HL-60 (cell line): Measurements from ENCODE around the gene NCOA3.

Experiments used
- DNase-seq, 2 experiments: peaks; one replicate each; pipeline ENCODE4 v3.0.0-alpha.2; 2010 to 2020; ENCODE audit warnings: low read depth in 1 of 2, low spot score in 1 of 2
- H3K27ac ChIP-seq: fragments of 250-450 bp; sonication (Bioruptor Pico); replicated peaks from 2 replicates; pipeline ENCODE4 v1.5.1; 2020; ENCODE audit warnings: mild to moderate bottlenecking, moderate library complexity
- H3K27me3 ChIP-seq: fragments of 250-450 bp; sonication (Bioruptor Pico); 2 replicates; pipeline ENCODE4 v1.5.1; 2021; ENCODE audit warnings: mild to moderate bottlenecking, moderate library complexity; ENCODE audit not compliant: insufficient read depth, poor library complexity, severe bottlenecking
- H3K4me3 ChIP-seq: replicated peaks from 2 replicates; pipeline ENCODE4 v1.5.1; 2011; ENCODE audit warnings: mild to moderate bottlenecking, control low read depth, low read length; ENCODE audit not compliant: insufficient read depth
- GABPA ChIP-seq: IDR thresholded peaks from 2 replicates; pipeline ENCODE4 v1.6.1; 2012; ENCODE audit warnings: low read depth
- POLR2AphosphoS5 ChIP-seq: IDR thresholded peaks from 2 replicates; pipeline ENCODE4 v1.6.1; 2012; ENCODE audit warnings: low read depth
- SPI1 ChIP-seq: IDR thresholded peaks from 2 replicates; pipeline ENCODE4 v1.6.1; 2012; ENCODE audit warnings: low read depth, mild to moderate bottlenecking, borderline replicate concordance
- TF ChIP-seq, protein P1 (sequence below): IDR thresholded peaks from 2 replicates; pipeline ENCODE4 v1.6.1; 2012; ENCODE audit warnings: low read depth; ENCODE audit not compliant: insufficient replicate concordance
- TF ChIP-seq, protein P2 (sequence below): IDR thresholded peaks from one replicate; pipeline ENCODE4 v1.5.1; 2011; ENCODE audit warnings: low read length, control low read depth, inconsistent platforms; ENCODE audit not compliant: insufficient read depth

The NCOA3 gene

DNA sequence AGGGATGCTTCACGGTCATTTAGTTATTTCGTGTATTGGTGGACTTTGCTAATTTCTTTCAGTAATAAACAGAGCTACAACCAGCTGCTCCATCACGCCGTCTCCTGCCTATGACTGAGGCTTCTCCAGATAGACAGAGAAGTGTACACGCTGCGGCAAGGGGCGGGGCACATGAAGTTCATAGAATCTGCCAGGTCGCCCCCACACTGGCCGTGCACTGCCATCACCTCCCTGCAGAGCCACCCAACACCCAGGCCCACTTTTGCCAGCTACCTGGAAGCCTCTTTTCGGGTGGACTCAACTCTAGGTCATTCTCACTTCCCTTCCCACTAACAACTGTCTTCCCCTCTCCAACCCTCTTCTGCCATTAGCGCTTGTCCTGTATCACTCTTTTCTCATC lies 195.2 kb downstream of the NCOA3 start:
- no peak for DNase-seq
- no peak overlapping the region for H3K27ac ChIP-seq
- no peaks in the 10 kb centered on the region for H3K27me3 ChIP-seq
- no peak overlapping the region for H3K4me3 ChIP-seq
- TF ChIP-seq, protein P1, sequence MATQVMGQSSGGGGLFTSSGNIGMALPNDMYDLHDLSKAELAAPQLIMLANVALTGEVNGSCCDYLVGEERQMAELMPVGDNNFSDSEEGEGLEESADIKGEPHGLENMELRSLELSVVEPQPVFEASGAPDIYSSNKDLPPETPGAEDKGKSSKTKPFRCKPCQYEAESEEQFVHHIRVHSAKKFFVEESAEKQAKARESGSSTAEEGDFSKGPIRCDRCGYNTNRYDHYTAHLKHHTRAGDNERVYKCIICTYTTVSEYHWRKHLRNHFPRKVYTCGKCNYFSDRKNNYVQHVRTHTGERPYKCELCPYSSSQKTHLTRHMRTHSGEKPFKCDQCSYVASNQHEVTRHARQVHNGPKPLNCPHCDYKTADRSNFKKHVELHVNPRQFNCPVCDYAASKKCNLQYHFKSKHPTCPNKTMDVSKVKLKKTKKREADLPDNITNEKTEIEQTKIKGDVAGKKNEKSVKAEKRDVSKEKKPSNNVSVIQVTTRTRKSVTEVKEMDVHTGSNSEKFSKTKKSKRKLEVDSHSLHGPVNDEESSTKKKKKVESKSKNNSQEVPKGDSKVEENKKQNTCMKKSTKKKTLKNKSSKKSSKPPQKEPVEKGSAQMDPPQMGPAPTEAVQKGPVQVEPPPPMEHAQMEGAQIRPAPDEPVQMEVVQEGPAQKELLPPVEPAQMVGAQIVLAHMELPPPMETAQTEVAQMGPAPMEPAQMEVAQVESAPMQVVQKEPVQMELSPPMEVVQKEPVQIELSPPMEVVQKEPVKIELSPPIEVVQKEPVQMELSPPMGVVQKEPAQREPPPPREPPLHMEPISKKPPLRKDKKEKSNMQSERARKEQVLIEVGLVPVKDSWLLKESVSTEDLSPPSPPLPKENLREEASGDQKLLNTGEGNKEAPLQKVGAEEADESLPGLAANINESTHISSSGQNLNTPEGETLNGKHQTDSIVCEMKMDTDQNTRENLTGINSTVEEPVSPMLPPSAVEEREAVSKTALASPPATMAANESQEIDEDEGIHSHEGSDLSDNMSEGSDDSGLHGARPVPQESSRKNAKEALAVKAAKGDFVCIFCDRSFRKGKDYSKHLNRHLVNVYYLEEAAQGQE = no peak
- no peak for TF ChIP-seq GABPA
- no peak for TF ChIP-seq POLR2AphosphoS5
- no peak for TF ChIP-seq SPI1
- TF ChIP-seq, protein P2, sequence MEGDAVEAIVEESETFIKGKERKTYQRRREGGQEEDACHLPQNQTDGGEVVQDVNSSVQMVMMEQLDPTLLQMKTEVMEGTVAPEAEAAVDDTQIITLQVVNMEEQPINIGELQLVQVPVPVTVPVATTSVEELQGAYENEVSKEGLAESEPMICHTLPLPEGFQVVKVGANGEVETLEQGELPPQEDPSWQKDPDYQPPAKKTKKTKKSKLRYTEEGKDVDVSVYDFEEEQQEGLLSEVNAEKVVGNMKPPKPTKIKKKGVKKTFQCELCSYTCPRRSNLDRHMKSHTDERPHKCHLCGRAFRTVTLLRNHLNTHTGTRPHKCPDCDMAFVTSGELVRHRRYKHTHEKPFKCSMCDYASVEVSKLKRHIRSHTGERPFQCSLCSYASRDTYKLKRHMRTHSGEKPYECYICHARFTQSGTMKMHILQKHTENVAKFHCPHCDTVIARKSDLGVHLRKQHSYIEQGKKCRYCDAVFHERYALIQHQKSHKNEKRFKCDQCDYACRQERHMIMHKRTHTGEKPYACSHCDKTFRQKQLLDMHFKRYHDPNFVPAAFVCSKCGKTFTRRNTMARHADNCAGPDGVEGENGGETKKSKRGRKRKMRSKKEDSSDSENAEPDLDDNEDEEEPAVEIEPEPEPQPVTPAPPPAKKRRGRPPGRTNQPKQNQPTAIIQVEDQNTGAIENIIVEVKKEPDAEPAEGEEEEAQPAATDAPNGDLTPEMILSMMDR = no peak

DNA sequence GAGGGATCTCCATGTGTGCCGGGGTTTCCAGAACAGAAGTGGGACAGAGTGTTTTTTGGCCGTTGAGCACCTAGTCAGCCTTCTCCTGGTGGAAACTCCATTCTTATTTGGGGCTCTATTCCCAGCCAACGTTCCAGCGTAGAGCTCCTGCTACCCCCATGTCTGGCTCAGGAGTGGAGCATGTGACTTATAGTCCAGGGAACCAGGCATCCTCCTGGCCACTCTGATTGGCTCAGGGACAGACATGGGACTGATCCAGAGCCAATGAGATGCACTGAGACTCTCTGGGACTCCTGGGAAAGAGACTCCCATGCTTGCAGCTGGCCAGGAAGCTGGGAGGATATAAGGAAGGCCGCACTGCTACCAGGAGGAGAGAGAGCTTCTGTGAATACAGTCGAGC lies 196.5 kb downstream of the NCOA3 start:
- Histone ChIP-seq H3K27ac (no peak overlapping the region), H3K27me3 (no peaks in the 10 kb centered on the region), H3K4me3 (no peak overlapping the region)
- TF ChIP-seq, protein P1 = no peak
- no peak for TF ChIP-seq POLR2AphosphoS5
- TF ChIP-seq SPI1 = no peak
- no peak for TF ChIP-seq GABPA
- TF ChIP-seq, protein P2 = no peak
- no peak for DNase-seq

DNA sequence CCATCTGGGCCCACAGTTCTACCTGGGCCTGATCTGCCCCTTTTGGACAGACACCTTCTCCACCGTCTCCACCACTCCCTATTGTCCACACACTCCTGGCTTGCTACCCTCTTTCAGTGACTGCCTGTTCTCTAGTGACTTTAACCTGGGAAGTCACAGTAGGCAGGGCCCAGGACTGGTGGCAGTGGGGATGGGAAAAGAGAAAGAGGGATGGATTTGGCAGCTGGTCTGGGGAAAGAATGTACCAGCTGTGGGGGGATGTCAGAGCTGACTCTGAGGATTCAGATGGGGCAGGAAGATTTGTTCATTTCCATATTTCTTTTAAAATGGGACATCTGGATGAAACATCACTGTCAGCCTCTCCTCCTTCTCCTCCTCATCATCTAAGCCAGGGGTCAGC lies 198.1 kb downstream of the NCOA3 start:
- Histone ChIP-seq H3K27me3 (no peaks in the 10 kb centered on the region), H3K27ac (no peak overlapping the region), H3K4me3 (no peak overlapping the region)
- no peak for DNase-seq
- no peak for TF ChIP-seq POLR2AphosphoS5
- TF ChIP-seq, protein P2 = no peak
- TF ChIP-seq, protein P1 = no peak
- no peak for TF ChIP-seq GABPA
- TF ChIP-seq SPI1 = no peak
